K562 (cell line): ENCODE measurements around the gene DMXL1. TPM values are rescaled to one million over a fixed set of nuclear protein-coding genes. Genes with fewer than 3 reads are reported as not detected.
A peak's percentile ranks its signal among the peaks of the same experiment; 100 is the strongest.

ENCODE experiments used
- BDP1 ChIP-seq: IDR thresholded peaks from 3 replicates; pipeline ENCODE4 v1.6.1; 2011; ENCODE audit not compliant: insufficient read length, insufficient read depth
- CTBP1 ChIP-seq: fragments of 450-650 bp; IDR thresholded peaks from 2 replicates; pipeline ENCODE4 v1.6.1; 2016; ENCODE audit warnings: borderline replicate concordance
- EHMT2 ChIP-seq: fragments of 450-650 bp; IDR thresholded peaks from 2 replicates; pipeline ENCODE4 v1.6.1; 2018; ENCODE audit warnings: antibody characterized with exemption
- FOXA1 ChIP-seq: fragments of 450-650 bp; IDR thresholded peaks from 2 replicates; pipeline ENCODE4 v1.6.1; 2016; ENCODE audit warnings: mild to moderate bottlenecking, borderline replicate concordance
- FOXK2 ChIP-seq, 2 experiments: fragments of 450-650 bp; IDR thresholded peaks in 1 of 2; conservative IDR thresholded peaks in 1 of 2; 2 replicates each; pipeline ENCODE4 v1.6.1; 2016; ENCODE audit warnings: low read depth in 2 of 2, mild to moderate bottlenecking in 1 of 2
- FOXP1 ChIP-seq: sonication (generic); formaldehyde crosslinking; IDR thresholded peaks from 2 replicates; pipeline ENCODE4 v1.8.0; 2022; ENCODE audit warnings: mild to moderate bottlenecking, missing genetic modification reagents
- GMEB1 ChIP-seq: fragments of 250-450 bp; sonication (Bioruptor Pico); IDR thresholded peaks from 2 replicates; pipeline ENCODE4 v1.4.0; 2020; ENCODE audit warnings: mild to moderate bottlenecking
- HBP1 ChIP-seq: fragments of 450-650 bp; formaldehyde crosslinking; IDR thresholded peaks from 2 replicates; pipeline ENCODE4 v1.4.0; 2022; ENCODE audit warnings: missing genetic modification characterization
- HNRNPUL1 ChIP-seq: fragments of 200-400 bp; formaldehyde crosslinking; IDR thresholded peaks from 2 replicates; pipeline ENCODE4 v1.6.1; 2017; ENCODE audit warnings: low read length
- IRF9 ChIP-seq: fragments of 450-650 bp; IDR thresholded peaks from 2 replicates; pipeline ENCODE4 v1.6.1; 2016; ENCODE audit warnings: missing biosample characterization, missing genetic modification characterization
- MEF2D ChIP-seq: conservative IDR thresholded peaks from 2 replicates; pipeline ENCODE4 v1.6.1; 2016; ENCODE audit warnings: low read depth, missing genetic modification characterization, missing compliant biosample characterization
- MITF ChIP-seq: IDR thresholded peaks from 2 replicates; pipeline ENCODE4 v1.6.1; 2014; ENCODE audit warnings: antibody characterized with exemption
- NEUROD1 ChIP-seq: fragments of 150-350 bp; IDR thresholded peaks from 2 replicates; pipeline ENCODE4 v1.6.1; 2014; ENCODE audit warnings: borderline replicate concordance, low read length, low read depth; ENCODE audit not compliant: partially characterized antibody
- NR2C1 ChIP-seq, 2 experiments: fragments of 450-650 bp; IDR thresholded peaks; 2 replicates each; pipeline ENCODE4 v1.6.1; 2017; ENCODE audit warnings: mild to moderate bottlenecking in 2 of 2, antibody characterized with exemption in 1 of 2, inconsistent platforms in 1 of 2, missing compliant biosample characterization in 1 of 2, missing genetic modification characterization in 1 of 2
- NRF1 ChIP-seq, 2 experiments: fragments of 450-650 bp; IDR thresholded peaks in 1 of 2; conservative IDR thresholded peaks in 1 of 2; 2 replicates each; pipeline ENCODE4 v1.6.1; 2014; ENCODE audit warnings: mild to moderate bottlenecking in 2 of 2
- RFX5 ChIP-seq: IDR thresholded peaks from 2 replicates; pipeline ENCODE4 v1.6.1; 2011; ENCODE audit warnings: low read depth, mild to moderate bottlenecking, improper control_type of control experiment, low read length
- SIN3A ChIP-seq, 2 experiments: fragments of 150-350 bp in 1 of 2; IDR thresholded peaks; 2 replicates each; pipeline ENCODE4 v1.6.1; 2011 to 2016; ENCODE audit warnings: borderline replicate concordance in 2 of 2, low read depth in 2 of 2, low read length in 2 of 2, mild to moderate bottlenecking in 2 of 2, moderate library complexity in 2 of 2; ENCODE audit not compliant: control insufficient read depth in 1 of 2
- SIN3B ChIP-seq: fragments of 450-650 bp; IDR thresholded peaks from 2 replicates; pipeline ENCODE4 v1.6.1; 2017; ENCODE audit warnings: low read depth, mild to moderate bottlenecking, moderate library complexity
- TEAD4 ChIP-seq, 2 experiments: sonication (generic) in 1 of 2; formaldehyde crosslinking in 1 of 2; IDR thresholded peaks; 2 replicates each; pipeline versions ENCODE4 v1.6.1 to v1.8.0; 2012 to 2022; ENCODE audit warnings: borderline replicate concordance in 1 of 2, inconsistent platforms in 1 of 2, low read length in 1 of 2, mild to moderate bottlenecking in 1 of 2, missing genetic modification reagents in 1 of 2
- ZNF124 ChIP-seq: sonication (generic); formaldehyde crosslinking; IDR thresholded peaks from 2 replicates; pipeline ENCODE4 v1.8.1; 2022; ENCODE audit warnings: missing genetic modification reagents
- ZNF449 ChIP-seq: fragments of 250-450 bp; sonication (Bioruptor Pico); IDR thresholded peaks from 2 replicates; pipeline ENCODE4 v1.8.0; 2022; ENCODE audit warnings: moderate library complexity, mild to moderate bottlenecking, inconsistent platforms
- polyA plus RNA-seq, 8 experiments: library from polyadenylated mRNA; depleted of rRNA in 4 of 8; stranded (reverse) in 5 of 8; unstranded in 3 of 8; fragments of >200 nt; fragmentation: Nextera tagmentation in 2 of 8; fragmentation: Illumina TruSeq in 1 of 8; extraction: Ambion mirVana in 2 of 8; extraction: Trizol in 1 of 8; gene quantifications; 2 replicates each; pipeline versions ENCODE4 v1.2.1 to v1.2.3, GENCODE V29; 2011 to 2014; ENCODE audit warnings: inconsistent platforms in 1 of 8, missing spikeins in 1 of 8
- total RNA-seq, 7 experiments: library from RNA; depleted of rRNA in 6 of 7; stranded (reverse); fragments of >200 nt in 6 of 7; fragmentation: Illumina TruSeq in 2 of 7; extraction: Trizol in 2 of 7; gene quantifications; 2 replicates each; pipeline versions ENCODE4 v1.2.1 to v1.2.3, GENCODE V29; 2011 to 2021; ENCODE audit warnings: low replicate concordance in 1 of 7

The DMXL1 gene
- total and polyA plus RNA-seq, 9 of the 15 experiments (the other 6 are each of a cell fraction or from before 2014, with no cell fraction given), result 8.3 to 40.3 (median 30.6) TPM

- TF ChIP-seq HBP1, result no peak
- TF ChIP-seq FOXA1, result no peak
- no peak for TF ChIP-seq ZNF449 (CRISPR knock-in tag)
- TF ChIP-seq BDP1, result no peak
- no peak for TF ChIP-seq MEF2D (tag)
- no peak for TF ChIP-seq RFX5
- TF ChIP-seq GMEB1 (CRISPR knock-in tag), result no peak
- TF ChIP-seq IRF9 (tag), result no peak
- no peak for TF ChIP-seq MITF
- no peak for TF ChIP-seq NEUROD1
- 0 out of 2 replicates have a peak, but pooled peaks have one; percentile 46 for TF ChIP-seq EHMT2
- TF ChIP-seq FOXK2 (conservative IDR thresholded peaks at IDR 0.05 in 1 of 2, IDR thresholded peaks at IDR 0.05 in 1 of 2; ENCODE audit: low read depth in 2 of 2), result peak in 1 of 2 experiments; percentile 61; a peak in 2 of 4 replicates
- TF ChIP-seq CTBP1, result peak; percentile 80
- TF ChIP-seq ZNF124 (CRISPR knock-in tag), result no peak
- TF ChIP-seq TEAD4 (IDR thresholded peaks at IDR 0.05; ENCODE audit: low read length), result peak; percentile 84
- TF ChIP-seq TEAD4 (CRISPR knock-in tag; IDR thresholded peaks at IDR 0.05; ENCODE audit: borderline replicate concordance), result no peak
- TF ChIP-seq SIN3B, result no peak
- TF ChIP-seq NRF1 (conservative IDR thresholded peaks at IDR 0.05 in 1 of 2, IDR thresholded peaks at IDR 0.05 in 1 of 2), result peak; percentile 16 to 28; a peak in 2 of 4 replicates
- no peak for TF ChIP-seq NR2C1 (IDR thresholded peaks at IDR 0.05)
- no peak for TF ChIP-seq NR2C1 (tag; IDR thresholded peaks at IDR 0.05)
- TF ChIP-seq HNRNPUL1, result no peak
- no peak for TF ChIP-seq FOXP1 (CRISPR knock-in tag)
- no peak for TF ChIP-seq SIN3A (IDR thresholded peaks at IDR 0.05; ENCODE audit: borderline replicate concordance in 2 of 2, control insufficient read depth in 1 of 2, low read depth in 2 of 2, low read length in 2 of 2)
Observed at GRCh38 chr5:119059740-119060255, 11.1 kb upstream of the DMXL1 start (continued).
